NCI-H1048 (cell line): ENCODE results near the gene NR1H3.
"Not testable (repeated sequence)": the region's sequence is repeated elsewhere in the genome, so short reads cannot be mapped to it uniquely, and the experiment has no call there.

Experiments
- DNase-seq: peaks from one replicate; lab custom pipeline; 2025; lab: John Stamatoyannopoulos, UW

NR1H3 gene

GRCh38 chr11:47306484-47306844, 48.7 kb downstream of the NR1H3 start:
- DNase-seq = no peak

- no peak for DNase-seq
These were observed 50.4 kb downstream of the NR1H3 start for GRCh38 chr11:47308050-47308823.

- DNase-seq = no peak
These were observed 57.2 kb downstream of the NR1H3 start for GRCh38 chr11:47314992-47315391.

GRCh38 chr11:47316501-47316900, 58.7 kb downstream of the NR1H3 start:
- not testable (repeated sequence) for DNase-seq

GRCh38 chr11:47317064-47317828, 59.5 kb downstream of the NR1H3 start:
- no peak for DNase-seq

DNA sequence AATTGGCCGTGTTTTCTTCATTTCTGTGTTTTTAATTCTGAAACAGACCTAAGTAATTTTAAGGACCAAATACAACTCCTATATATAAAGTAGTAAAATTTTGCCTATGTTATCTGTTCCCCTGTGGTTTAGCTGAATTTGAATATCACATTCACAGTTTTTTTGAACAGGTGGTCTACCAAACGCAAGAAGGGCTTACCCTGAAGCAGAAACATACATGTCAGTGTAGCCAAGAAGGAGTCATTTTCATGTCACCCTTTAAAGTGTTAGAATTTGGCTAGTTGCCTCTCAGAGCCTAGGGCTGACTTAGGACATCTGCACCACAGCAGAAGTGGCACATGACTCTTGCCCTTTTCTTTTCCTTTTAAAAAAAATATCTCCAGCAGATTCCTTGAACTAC, 60.4 kb downstream of the NR1H3 start:
- DNase-seq = no peak
